Epithelial cell of alveolus of lung (primary cell): ENCODE data around the gene PSMD13. TPM values are rescaled to one million over a fixed set of nuclear protein-coding genes. Genes with fewer than 3 reads are reported as not detected.

Source experiments
- total RNA-seq: library from RNA; depleted of rRNA; stranded (reverse); fragments of >200 nt; gene quantifications from 2 replicates; pipeline ENCODE4 v1.2.1, GENCODE V29; 2015

PSMD13 gene
- 75.2 and 168 TPM in 2 replicates for total RNA-seq

DNA sequence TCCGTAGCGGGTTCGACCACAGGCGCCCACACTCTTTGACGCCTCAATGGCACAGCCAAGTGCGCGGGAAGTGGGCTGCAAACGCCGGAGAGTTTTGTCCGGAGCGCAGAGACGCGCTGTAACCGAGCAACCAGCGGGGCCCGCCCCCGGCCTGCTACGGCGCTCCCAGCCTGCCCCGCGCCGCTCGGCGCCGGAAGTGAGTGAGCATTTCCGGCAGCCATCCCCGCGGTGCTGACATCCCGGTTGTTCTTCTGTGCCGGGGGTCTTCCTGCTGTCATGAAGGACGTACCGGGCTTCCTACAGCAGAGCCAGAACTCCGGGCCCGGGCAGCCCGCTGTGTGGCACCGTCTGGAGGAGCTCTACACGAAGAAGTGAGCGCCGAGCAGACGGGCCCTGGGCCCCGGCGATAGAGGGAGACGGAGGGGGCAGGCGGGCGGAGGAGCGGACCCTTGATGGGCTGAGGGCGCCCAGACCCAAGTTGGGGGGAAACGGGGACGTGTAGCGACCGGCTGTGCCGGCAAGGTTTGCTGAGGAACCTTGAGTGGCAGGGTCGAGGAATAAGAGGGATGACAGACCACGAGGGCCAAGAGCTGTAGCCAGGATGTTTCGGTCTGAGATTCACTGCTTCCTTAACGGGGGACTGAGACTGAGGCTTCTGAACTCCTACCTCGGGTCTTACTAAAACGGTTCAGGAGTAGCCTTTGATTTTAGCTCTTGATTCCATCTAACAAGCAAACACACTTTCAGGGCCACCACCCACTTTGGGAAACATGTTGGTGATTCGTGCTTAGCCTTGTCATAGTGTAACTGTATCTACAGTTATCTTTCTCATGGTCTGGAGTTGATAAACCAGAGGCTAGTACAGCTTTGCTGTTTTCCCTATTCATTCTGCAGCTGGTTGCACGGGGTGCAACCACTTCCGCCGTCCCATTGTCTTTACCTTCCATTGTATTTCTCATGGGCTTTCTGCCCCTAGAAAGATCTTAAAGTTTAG lies at the start of gene PSMD13:
Gene PSMD13, plus strand, starts transcription at position 203 of the 994 bp plus-strand sequence. Its CDS starts 74 bp downstream, at position 277.

DNA sequence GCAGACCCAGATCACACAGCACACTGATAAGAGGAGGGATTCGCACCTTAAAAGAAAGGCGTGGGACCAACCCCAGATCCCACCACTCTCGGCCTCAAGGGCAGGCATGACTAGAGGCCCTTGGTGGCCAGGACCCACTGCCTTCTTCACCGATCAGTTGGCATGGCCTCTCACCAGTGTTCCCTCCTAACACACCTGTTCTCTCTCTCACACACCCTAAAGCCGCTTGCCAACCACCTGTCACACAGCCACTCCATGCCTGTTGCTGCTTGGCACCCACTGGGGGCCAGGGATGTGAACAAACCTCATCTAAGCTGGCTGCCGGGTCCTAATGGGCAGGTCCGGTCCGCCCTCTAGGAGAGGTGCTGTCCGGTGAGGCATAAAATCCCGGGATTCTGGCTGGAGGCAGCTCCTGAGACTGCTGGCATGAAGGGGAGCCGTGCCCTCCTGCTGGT lies 44.1 kb upstream of the PSMD13 start, which contains the start of gene SCGB1C1:
Gene SCGB1C1, plus strand, starts transcription at position 405 of the 455 bp plus-strand sequence. Its CDS starts 22 bp downstream, at position 427.

DNA sequence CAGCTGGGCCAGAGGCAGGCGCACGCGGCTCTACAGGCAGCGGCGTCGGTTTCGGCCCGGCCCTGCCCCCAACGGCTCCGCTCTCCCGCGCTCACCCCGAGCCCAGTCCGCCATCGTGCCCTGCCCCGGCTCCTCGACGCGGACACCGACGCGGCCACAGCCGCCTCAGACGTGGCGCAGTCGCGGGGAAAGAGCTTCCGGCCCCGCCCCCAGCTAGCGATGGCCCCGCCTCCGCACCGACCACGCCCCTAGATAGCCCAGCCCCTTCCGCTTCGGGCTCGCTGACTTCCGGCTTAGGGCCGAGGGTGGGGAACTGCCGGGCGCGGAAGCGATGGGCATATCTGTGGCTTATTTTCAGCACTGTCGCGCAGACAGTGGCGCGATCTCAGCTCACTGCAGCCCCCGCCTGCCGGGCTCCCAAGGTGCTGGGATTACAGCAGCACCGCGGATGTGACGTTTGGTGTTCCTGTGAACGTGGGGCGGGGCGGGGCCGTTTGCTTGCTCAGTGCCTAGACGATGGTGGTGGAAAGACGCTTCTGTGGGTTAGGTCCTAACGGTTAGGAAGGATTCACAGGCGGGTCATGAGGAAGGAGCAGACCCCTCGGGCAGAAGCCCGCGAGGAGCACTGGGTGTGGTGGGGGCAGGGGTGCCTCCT lies 29.4 kb upstream of the PSMD13 start, which contains the start of the genes BET1L and RIC8A:
Gene BET1L, minus strand, starts transcription at position 192 of the 655 bp plus-strand sequence. Its CDS starts 78 bp downstream, at position 114.
Gene RIC8A, plus strand, starts transcription at position 501 of the 655 bp plus-strand sequence. CDS start 1,147 bp downstream, outside the sequence.

DNA sequence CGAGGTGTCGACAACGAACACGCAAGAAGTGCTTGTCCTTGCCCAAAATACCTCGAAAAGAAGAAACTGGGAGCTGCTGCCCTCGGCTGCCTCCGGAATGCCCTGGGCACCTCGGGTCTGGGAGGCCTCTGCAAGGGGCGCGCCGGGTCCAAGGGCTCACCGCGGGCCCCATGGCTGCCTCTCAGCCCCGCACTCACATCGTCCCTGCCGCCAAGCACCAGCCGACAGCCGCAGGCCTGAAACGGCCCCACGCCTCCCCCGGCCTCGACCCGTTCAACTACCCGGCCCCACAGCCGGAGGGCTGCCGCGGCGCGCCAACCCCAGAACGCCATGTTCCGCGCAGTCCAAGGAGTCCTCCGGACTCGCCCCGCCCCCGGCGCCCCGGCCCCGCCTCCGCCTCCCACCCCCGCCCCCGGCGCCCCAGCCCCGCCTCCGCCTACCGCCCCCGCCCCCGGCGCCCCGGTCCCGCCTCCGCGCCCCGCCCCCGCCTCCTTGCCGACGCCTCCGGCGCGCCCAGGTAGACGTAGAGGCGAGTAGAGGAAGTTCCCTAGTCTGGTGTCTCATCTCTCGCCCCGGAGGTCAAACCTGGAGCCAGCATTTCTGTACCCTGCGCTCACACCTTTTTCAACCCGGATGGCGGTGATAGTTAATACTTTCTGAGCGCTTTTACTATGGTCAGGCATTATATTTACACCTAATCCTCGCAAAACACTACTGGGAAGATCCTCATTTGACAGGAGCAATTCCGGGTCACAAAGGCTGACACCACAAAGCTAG lies 591 bp upstream of the PSMD13 start, which contains the start of gene SIRT3:
Gene SIRT3, minus strand, starts transcription at position 346 of the 777 bp plus-strand sequence. Its CDS starts 14 bp downstream, at position 332.

DNA sequence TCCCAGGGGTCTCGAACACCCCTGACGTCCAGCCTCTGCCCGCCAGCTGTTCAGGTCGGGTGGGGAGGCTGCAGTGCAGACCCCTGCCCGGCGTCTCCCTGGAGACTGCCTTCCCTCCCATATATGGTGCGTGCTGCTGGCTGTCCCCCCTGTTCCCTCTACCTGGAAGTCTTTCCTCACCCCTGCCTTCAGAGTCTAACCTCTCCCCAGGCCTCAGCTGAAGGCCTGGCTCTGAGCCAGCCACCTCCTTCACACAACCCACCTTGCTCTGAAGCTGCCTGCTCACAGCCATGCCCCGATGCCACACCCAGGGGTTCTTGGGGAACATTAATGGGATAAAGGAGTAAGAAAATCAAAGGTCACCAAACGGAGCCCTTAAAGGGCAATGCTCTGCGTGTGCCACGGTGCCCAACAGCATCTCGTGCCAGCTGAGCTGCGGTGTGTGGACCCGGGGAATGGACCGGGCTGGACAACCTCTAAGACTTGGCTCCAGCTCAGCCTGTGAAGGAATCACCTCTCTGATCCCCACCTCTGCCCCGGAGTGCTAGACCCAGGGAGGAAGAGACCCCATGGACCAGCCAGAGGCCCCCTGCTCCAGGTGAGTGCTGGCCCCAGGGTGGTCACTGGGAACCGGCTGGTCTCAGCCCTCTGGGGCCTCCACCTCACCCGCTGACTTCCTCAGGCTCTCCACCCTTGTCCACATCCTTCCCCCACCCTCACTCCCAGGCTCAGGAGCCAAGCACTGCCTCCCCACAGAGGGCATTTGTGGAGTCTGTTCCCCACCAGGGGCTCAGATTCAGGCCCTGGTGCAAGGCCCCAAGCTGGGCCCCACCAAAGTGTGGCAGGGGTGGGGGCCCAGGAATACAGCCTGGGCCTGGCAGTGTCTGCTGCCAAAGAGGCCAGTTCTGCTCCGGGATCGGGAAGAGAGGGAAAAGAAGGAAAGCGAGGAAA lies 41.5 kb downstream of the PSMD13 start, which contains the start of gene NLRP6:
Gene NLRP6, plus strand, starts transcription at position 407 of the 951 bp plus-strand sequence. Its CDS starts 163 bp downstream, at position 570.

DNA sequence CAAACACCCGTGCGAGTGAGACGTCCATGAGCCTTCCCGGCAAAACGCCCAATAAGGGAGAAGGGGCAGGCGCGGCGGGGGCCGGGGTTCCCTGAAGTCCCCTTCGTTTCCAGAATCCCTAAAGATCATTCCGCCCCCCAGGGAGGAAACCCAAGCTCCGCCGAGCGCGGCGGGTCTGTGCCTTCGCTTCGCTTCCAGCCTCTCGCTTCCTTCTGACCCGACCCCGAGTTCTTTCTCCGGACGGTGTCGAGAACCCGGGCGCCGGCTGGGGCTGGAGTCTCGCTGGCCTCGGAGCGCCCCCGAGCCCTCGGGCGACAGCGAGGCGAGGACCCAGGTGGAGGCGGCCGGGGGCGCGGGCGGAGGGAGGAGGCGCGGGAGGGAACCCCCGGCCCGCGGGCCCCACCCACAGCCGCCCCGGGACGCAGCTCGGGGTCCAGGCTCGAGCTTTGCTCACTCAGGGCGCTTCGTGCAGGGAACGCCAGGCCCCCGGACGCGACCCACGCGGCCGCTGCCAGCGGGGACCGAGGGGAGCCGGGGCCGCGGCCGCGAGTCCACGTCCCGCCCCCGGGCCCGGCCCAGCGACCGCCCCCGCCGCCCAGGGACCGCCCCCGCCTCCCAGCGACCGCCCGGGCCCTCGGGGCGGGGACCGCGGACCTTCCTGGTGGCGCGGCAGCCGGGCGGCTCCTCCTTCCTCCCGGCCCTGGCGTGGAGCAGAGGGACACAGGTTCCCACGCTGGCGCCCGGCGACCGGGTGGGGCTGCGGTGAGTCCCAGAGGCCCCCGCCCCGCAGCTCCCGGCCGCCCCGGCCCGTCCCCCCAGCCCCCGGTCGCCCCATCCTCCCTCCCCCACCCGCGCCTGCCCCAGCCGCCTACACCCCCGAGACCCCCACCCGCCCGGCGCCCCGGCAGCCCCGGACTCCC lies 52.0 kb downstream of the PSMD13 start, which contains the start of gene PGGHG:
Gene PGGHG, plus strand, starts transcription at position 649 of the 920 bp plus-strand sequence. CDS start 691 bp downstream, outside the sequence.

DNA sequence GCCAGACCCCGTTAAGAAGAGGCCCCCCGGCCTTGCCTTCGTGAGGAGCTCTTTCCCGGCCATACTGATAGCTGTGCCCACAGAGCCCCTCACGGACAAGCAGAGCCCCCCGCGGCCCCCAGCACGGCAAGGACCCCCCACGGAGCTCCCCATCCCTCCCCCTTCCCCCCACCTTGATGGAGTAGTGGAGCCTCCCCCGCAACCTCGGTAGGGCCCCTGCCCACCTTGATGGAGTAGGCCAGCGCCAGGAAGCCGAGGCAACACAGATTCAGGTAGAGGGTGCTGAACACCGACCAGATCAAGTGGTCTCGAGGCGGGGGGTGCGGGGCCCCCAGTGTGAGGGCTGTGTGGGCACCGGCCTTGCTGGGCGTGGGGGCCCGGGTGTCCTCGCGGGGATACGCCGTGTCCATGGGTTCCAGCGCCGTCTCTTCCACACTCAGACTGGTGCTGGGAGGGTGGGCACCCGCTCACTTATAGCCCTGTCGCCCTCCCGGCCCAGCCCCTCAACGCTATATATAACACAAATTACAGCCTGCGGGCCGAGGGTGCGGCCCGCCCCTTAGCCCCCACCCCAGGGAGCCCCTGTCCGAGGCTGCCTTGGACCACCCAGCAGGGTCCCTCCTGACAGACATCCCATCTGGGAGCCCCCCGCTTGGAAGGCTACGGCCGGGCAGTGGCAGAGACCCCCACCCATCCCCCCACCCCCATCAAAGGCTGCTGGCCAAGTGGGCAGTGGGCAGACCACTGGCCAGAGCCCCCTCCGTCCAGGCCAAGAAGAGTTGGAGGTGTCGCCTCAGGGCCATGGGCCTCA lies 62.5 kb downstream of the PSMD13 start, which contains the start of gene IFITM5:
Gene IFITM5, minus strand, starts transcription at position 446 of the 811 bp plus-strand sequence. Its CDS starts 36 bp downstream, at position 410.

Other genes starting within 250 kb of the PSMD13 start
- not detected in 2 replicates for gene SCGB1C1, start 43.9 kb upstream of the PSMD13 start, total RNA-seq
- 31.9 and 41.6 TPM in 2 replicates for gene BET1L, start 29.6 kb upstream of the PSMD13 start, total RNA-seq
- 81.6 and 104 TPM in 2 replicates for gene RIC8A, start 29.3 kb upstream of the PSMD13 start, total RNA-seq
- gene SIRT3, start 634 bp upstream of the PSMD13 start, total RNA-seq = 4.4 and 24.8 TPM in 2 replicates
- not detected in 2 replicates for gene NLRP6, start 41.4 kb downstream of the PSMD13 start, total RNA-seq
- 3.9 and 27.8 TPM in 2 replicates for gene PGGHG, start 52.1 kb downstream of the PSMD13 start, total RNA-seq
- not detected in 2 replicates for gene IFITM5, start 62.5 kb downstream of the PSMD13 start, total RNA-seq
- 67.6 and 518 TPM in 2 replicates for gene IFITM2, start 70.8 kb downstream of the PSMD13 start, total RNA-seq
- 81.3 and 545 TPM in 2 replicates for gene IFITM1, start 77.1 kb downstream of the PSMD13 start, total RNA-seq
- gene IFITM3, start 83.9 kb downstream of the PSMD13 start, total RNA-seq = 191 and 603 TPM in 2 replicates
- gene B4GALNT4, start 132.5 kb downstream of the PSMD13 start, total RNA-seq = 14.4 and 50.0 TPM in 2 replicates
- 1.7 and 5.2 TPM in 2 replicates for gene PKP3, start 157.2 kb downstream of the PSMD13 start, total RNA-seq
- 22.4 and 41.8 TPM in 2 replicates for gene SIGIRR, start 178.0 kb downstream of the PSMD13 start, total RNA-seq
- 0.39 TPM in 1 of 2 replicates, not detected in the other for gene ANO9, start 205.0 kb downstream of the PSMD13 start, total RNA-seq
- gene PTDSS2, start 213.3 kb downstream of the PSMD13 start, total RNA-seq = 38.4 and 60.8 TPM in 2 replicates